Upper lobe of left lung (tissue), 6 donors: Measurements from ENCODE around the gene TSHZ1. TPM values are rescaled to one million over a fixed set of nuclear protein-coding genes. Genes with fewer than 3 reads are reported as not detected.

Source experiments
- ATAC-seq, 2 donors: fragments of 200-7000 bp; cut with Tn5 transposase; one replicate each; pipeline ENCODE4 v1.9.1; 2022; ENCODE audit warnings: mild to moderate bottlenecking in 2 of 2, moderate library complexity in 2 of 2; ENCODE audit not compliant: low FRiP score in 2 of 2
- DNase-seq, 2 donors: peaks; one replicate each; pipeline ENCODE4 v3.0.0-alpha.2; 2019 to 2020
- H3K27ac ChIP-seq, 4 donors: fragments of 200-600 bp; sonication (generic); one replicate each; pipeline ENCODE4 v1.5.1; 2016 to 2019
- H3K27me3 ChIP-seq, 4 donors: fragments of 200-600 bp; sonication (generic); one replicate each; pipeline ENCODE4 v1.5.1; 2017 to 2019
- H3K36me3 ChIP-seq, 4 donors: fragments of 200-600 bp; sonication (generic); one replicate each; pipeline ENCODE4 v1.5.1; 2016 to 2019
- H3K4me1 ChIP-seq, 4 donors: fragments of 200-600 bp; sonication (generic); one replicate each; pipeline ENCODE4 v1.5.1; 2018 to 2019
- H3K4me3 ChIP-seq, 4 donors: fragments of 200-600 bp; sonication (generic); one replicate each; pipeline ENCODE4 v1.5.1; 2017 to 2019; ENCODE audit warnings: mild to moderate bottlenecking in 2 of 4, moderate library complexity in 1 of 4
- H3K9me3 ChIP-seq, 4 donors: fragments of 200-600 bp; sonication (generic); one replicate each; pipeline ENCODE4 v1.5.1; 2018 to 2019
- CTCF ChIP-seq, 6 experiments: fragments of 450-650 bp in 4 of 6; fragments of 200-600 bp in 2 of 6; sonication (generic) in 2 of 6; IDR thresholded peaks; one replicate each; pipeline ENCODE4 v1.5.1; 2016 to 2019; ENCODE audit warnings: antibody characterized with exemption in 6 of 6
- EP300 ChIP-seq, 4 donors: sonication (generic); formaldehyde crosslinking; IDR thresholded peaks; one replicate each; pipeline ENCODE4 v1.5.1; 2017; ENCODE audit warnings: antibody characterized with exemption in 4 of 4, control low read depth in 2 of 4
- POLR2A ChIP-seq, 4 donors: fragments of 450-650 bp; IDR thresholded peaks; one replicate each; pipeline ENCODE4 v1.5.1; 2016 to 2017; ENCODE audit warnings: antibody characterized with exemption in 4 of 4, mild to moderate bottlenecking in 2 of 4
- POLR2AphosphoS5 ChIP-seq, 2 donors: sonication (generic); formaldehyde crosslinking; IDR thresholded peaks; one replicate each; pipeline ENCODE4 v1.5.1; 2017; ENCODE audit warnings: antibody characterized with exemption in 2 of 2
- WGBS, 2 donors: methylation state at CpG; one replicate each; pipeline ENCODE4 v1.1.5; 2017 to 2018; 5-methylcytosine and 5-hydroxymethylcytosine counted together
- total RNA-seq, 6 donors: library from RNA; depleted of rRNA in 4 of 6; stranded (reverse); fragments of >200 nt in 4 of 6; gene quantifications; one replicate each; pipeline versions ENCODE4 v1.1.0 to v1.2.1, GENCODE V29; 2016 to 2021
- donor health status: DM: no; HTN: no; CAD: no; lungs with moderate emphysema.
- donor health status: DM: no; HTN: yes; CAD: no; lungs with severe emphysema.

The TSHZ1 gene
- total RNA-seq, 6 donors from 2014 or later: 9.1 to 16.5 (median 14.3) TPM

DNA sequence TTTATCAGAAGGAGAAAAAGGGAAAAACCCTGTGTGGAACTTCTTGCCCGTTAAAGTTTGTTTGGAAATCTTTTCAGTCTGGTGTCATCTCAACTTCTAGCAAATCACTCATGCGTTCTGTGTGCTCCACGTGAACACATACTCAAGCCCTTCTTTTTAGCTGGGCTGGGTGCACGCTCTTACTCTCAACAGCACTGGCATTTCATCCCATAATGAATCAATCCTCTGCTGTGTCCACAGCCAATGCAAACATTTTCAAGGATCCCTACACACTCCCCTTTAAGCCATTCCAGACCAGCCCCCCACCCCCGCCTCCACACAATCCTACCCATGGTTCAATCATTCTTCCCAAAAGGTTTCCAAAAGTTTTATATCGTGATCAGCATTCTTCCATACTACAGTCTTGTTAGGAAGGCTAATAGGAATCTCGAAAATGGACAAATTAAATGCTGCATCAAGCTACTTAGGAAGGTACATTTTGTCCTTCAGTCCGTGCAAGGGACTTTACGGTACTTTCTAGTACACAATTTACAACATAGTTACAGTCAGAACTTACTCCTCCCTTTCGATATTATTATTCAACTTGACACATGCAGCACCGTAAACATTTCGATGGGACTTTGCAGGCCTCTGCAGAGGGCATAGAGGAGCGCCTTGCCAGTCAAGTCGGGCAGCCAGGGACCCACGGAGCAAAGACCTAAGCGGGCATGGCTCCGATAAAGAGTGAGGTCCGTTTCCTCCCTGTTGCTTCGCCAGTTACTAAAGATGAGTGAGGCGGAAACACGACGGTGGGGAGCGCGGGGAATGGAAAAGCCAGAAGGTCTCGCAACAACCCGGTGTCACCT is 3.1 kb upstream of the TSHZ1 start:
- peak overlapping the region; percentile 98 to 100 (median 98) for H3K27ac ChIP-seq
- WGBS, 2 donors: 10 to 13% methylated on average over 25 to 26 of the region's 26 CpGs

GRCh38 chr18:75208155-75208835 is 2.3 kb upstream of the TSHZ1 start:
- H3K9me3 ChIP-seq: no peaks in the 10 kb centered on the region
- peaks cover 0 to 4% (median 0%) of the 10 kb centered on the region in 4 donors for H3K36me3 ChIP-seq
- TF ChIP-seq POLR2AphosphoS5 (IDR thresholded peaks at IDR 0.05) (no peak), POLR2A (IDR thresholded peaks at IDR 0.05) (peak in 1 of 4 donors; percentile 31), CTCF (IDR thresholded peaks at IDR 0.05) (peak in 2 of 6 experiments; percentile 19 to 26), EP300 (IDR thresholded peaks at IDR 0.05) (no peak)
- WGBS, 2 donors: 0 to 1% methylated on average over 14 to 53 of the region's 65 CpGs
- peak overlapping the region; percentile 83 to 98 (median 95) for H3K4me3 ChIP-seq
- DNase-seq (peak; percentile 52 to 92), ATAC-seq (peak; percentile 13 to 37)
- H3K27me3 ChIP-seq: no peaks in the 10 kb centered on the region
- peaks cover 52 to 65% (median 56%) of the 10 kb centered on the region in 4 donors for H3K4me1 ChIP-seq
- peak overlapping the region; percentile 98 to 100 (median 98) for H3K27ac ChIP-seq

More for the DNA sequence above, 3.1 kb upstream of the TSHZ1 start:
- Histone ChIP-seq H3K9me3 (no peaks in the 10 kb centered on the region), H3K4me3 (peak overlapping the region; percentile 83 to 98 (median 95)), H3K27me3 (no peaks in the 10 kb centered on the region), H3K4me1 (peaks cover 46 to 57% (median 50%) of the 10 kb centered on the region in 4 donors), H3K36me3 (peaks cover 0 to 4% (median 0%) of the 10 kb centered on the region in 4 donors)
- TF ChIP-seq EP300 (IDR thresholded peaks at IDR 0.05) (peak in 2 of 4 donors; percentile 57 to 75), POLR2AphosphoS5 (IDR thresholded peaks at IDR 0.05) (peak in 1 of 2 donors; percentile 26), CTCF (IDR thresholded peaks at IDR 0.05) (no peak), POLR2A (IDR thresholded peaks at IDR 0.05) (no peak)
- ATAC-seq (no peak), DNase-seq (no peak)

DNA sequence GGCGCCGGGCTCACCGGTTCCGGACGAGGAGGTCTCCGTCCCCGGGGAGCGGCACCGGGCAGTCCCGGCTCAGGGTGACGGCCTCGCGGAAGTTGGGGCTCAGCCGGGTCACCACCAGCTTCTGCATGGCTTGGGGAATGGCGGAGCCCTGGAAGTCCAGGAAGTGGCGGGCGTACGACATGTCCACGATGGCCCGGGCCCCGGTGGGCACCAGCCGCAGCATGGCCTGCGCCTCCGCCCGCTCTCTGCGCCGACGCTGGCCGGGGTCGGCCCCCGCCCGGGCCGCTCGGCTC is 1.8 kb upstream of the TSHZ1 start:
- WGBS, 2 donors: 0% methylated on average over 2 of the region's 34 CpGs; no CpG with 5 or more reads in 1 of the 2 donors
- H3K4me1 ChIP-seq: peaks cover 54 to 65% (median 56%) of the 10 kb centered on the region in 4 donors
- TF ChIP-seq EP300 (IDR thresholded peaks at IDR 0.05) (no peak), POLR2AphosphoS5 (IDR thresholded peaks at IDR 0.05) (no peak), POLR2A (IDR thresholded peaks at IDR 0.05) (peak in 3 of 4 donors; percentile 50 to 87 (median 55)), CTCF (IDR thresholded peaks at IDR 0.05) (no peak)
- H3K36me3 ChIP-seq: peaks cover 0 to 4% (median 0%) of the 10 kb centered on the region in 4 donors
- H3K9me3 ChIP-seq: no peaks in the 10 kb centered on the region
- DNase-seq (peak; percentile 40 to 92), ATAC-seq (no peak)
- H3K4me3 ChIP-seq: peak overlapping the region; percentile 83 to 98 (median 95)
- peak overlapping the region; percentile 98 to 100 (median 98) for H3K27ac ChIP-seq
- H3K27me3 ChIP-seq: no peaks in the 10 kb centered on the region

DNA sequence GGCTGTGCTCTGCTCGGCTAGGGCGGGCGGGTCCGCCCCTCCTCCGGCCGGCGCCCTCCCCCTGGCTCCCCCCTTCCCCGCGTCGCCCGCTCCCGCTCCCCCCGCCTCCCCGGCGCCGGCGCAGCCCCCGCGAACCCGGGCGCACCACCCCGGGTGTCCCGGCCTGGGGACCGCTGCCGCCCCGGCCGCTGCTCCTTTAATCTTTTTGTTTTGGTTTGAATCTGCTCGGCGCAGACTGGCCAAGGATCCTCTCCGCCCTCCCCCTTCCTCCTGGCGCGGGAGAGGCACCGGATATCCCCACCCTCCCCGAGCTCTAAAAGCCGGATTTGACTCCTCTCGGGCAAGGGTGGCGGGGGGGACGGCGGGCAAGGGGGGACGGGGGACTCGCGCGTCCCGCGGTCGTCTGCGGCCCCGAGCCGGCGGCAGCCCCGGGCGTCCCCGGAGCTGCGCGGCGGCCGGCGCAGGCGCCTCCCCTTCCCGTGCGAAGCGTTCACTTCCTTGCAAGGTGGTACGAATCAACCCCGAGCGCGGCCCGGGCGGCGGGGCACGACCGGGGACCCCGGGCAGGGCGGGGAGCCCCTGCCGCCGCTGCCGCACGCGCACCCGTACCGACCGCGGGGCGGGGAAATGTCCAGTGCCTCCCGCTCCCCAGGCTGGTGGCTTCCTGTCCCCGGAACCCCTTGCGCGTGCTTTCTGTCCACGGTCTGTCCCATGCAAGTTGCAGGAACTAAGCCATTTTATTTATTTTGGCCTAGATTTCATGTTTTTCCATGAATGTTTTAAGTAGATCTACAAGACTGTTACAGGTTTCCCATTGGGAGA is 1.3 kb upstream of the TSHZ1 start, which contains the start of gene PTGR3:
TSS of gene PTGR3 (minus strand) at position 11 of the 822 bp plus-strand sequence. CDS start 81 bp downstream, outside the sequence.
- peaks cover 51 to 60% (median 55%) of the 10 kb centered on the region in 4 donors for H3K4me1 ChIP-seq
- TF ChIP-seq POLR2A (IDR thresholded peaks at IDR 0.05) (peak in 2 of 4 donors; percentile 65 to 69), CTCF (IDR thresholded peaks at IDR 0.05) (no peak), EP300 (IDR thresholded peaks at IDR 0.05) (peak in 1 of 4 donors; percentile 24), POLR2AphosphoS5 (IDR thresholded peaks at IDR 0.05) (peak; percentile 43 to 72)
- H3K27me3 ChIP-seq: no peaks in the 10 kb centered on the region
- peak; percentile 88 to 95 for DNase-seq
- ATAC-seq: peak; percentile 83 to 84
- peaks cover 0 to 1% (median 0%) of the 10 kb centered on the region in 4 donors for H3K36me3 ChIP-seq
- peak within 1 kb of the TSS; percentile 83 to 98 (median 95) for H3K4me3 ChIP-seq
- peak within 1 kb of the TSS; percentile 98 to 100 (median 98) for H3K27ac ChIP-seq
- H3K9me3 ChIP-seq: no peaks in the 10 kb centered on the region
- WGBS, 2 donors: 0 to 1% methylated on average over 26 to 62 of the region's 88 CpGs
